ENCODE data around the gene ACTN1. TPM values are rescaled to one million over a fixed set of nuclear protein-coding genes. Genes with fewer than 3 reads are reported as not detected.

The ACTN1 gene
- total and polyA plus RNA-seq, 10 of the 15 experiments (the other 5 are each of a cell fraction or from before 2014, with no cell fraction given): 0.14 to 39.4 (median 2.6) TPM

DNA sequence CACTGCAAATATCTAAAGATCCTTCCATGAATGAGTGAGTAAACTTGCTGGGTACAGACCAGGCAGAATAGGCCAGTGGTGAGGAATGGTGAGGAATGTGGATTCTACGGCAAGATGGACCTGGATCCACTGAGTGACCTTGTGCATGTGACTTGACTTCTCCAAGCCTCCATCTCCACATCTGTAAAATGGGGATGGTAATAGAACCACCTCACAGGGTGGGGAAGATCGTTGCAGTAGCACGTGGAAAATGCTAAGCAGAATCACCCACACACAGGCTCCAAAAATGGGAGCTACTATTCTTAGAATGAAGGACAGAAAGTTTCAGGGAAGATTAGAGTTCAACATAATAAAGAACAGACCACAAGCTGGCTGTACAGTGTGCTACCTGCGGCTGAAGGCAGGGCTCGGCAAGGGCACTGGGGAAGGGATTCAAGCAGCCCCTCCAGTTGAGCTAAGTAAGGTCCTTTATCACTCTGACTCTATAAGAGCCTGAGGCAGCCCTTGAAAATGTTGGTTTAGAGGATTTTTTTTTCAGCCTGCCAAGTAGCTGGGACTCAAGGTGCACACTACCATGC is 47.5 kb downstream of the ACTN1 start:
- H3K4me2 ChIP-seq (ENCODE audit: control insufficient read depth, insufficient read depth): no peak overlapping the region
- ChIA-PET CTCF (interaction anchor here (0.8 kb wide), 1 partner anchor 11 kb away, joined by 6 read pairs; no protein-coding TSS in a partner anchor), POLR2A (interaction anchor here (0.6 kb wide), 2 partner anchors 550 to 933 kb away, joined by 5 to 6 read pairs; no protein-coding TSS in a partner anchor), SMC1A (ENCODE audit: uncharacterized antibody, unreplicated experiment) (no interaction called here), RAD21 (ENCODE audit: unreplicated experiment) (no interaction called here)
- H4K20me1 ChIP-seq (ENCODE audit: control insufficient read depth, insufficient read depth): no peaks in the 10 kb centered on the region
- no peak overlapping the region for H3K27ac ChIP-seq (ENCODE audit: control insufficient read depth, insufficient read depth)
- TF ChIP-seq CHD4 (IDR thresholded peaks at IDR 0.05) (no peak), FOXM1 (IDR thresholded peaks at IDR 0.05; ENCODE audit: low read depth, low read length) (no peak), IRF4 (IDR thresholded peaks at IDR 0.05; ENCODE audit: low read depth, low read length) (no peak), WRNIP1 (IDR thresholded peaks at IDR 0.05; ENCODE audit: borderline replicate concordance, low read depth, low read length) (no peak), HDGF (IDR thresholded peaks at IDR 0.05) (no peak), MEF2A (IDR thresholded peaks at IDR 0.05; ENCODE audit: insufficient read depth, low read depth, low read length) (no peak), STAT3 (IDR thresholded peaks at IDR 0.05; ENCODE audit: low read depth, low read length) (no peak), SMC3 (IDR thresholded peaks at IDR 0.05; ENCODE audit: borderline replicate concordance, low read length) (no peak), JUNB (IDR thresholded peaks at IDR 0.05) (no peak)
- TF ChIP-seq, protein P1, sequence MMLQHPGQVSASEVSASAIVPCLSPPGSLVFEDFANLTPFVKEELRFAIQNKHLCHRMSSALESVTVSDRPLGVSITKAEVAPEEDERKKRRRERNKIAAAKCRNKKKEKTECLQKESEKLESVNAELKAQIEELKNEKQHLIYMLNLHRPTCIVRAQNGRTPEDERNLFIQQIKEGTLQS (IDR thresholded peaks at IDR 0.05; ENCODE audit: borderline replicate concordance, extremely low read depth, low read depth, low read length): no peak
- TF ChIP-seq, protein P2, sequence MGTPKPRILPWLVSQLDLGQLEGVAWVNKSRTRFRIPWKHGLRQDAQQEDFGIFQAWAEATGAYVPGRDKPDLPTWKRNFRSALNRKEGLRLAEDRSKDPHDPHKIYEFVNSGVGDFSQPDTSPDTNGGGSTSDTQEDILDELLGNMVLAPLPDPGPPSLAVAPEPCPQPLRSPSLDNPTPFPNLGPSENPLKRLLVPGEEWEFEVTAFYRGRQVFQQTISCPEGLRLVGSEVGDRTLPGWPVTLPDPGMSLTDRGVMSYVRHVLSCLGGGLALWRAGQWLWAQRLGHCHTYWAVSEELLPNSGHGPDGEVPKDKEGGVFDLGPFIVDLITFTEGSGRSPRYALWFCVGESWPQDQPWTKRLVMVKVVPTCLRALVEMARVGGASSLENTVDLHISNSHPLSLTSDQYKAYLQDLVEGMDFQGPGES (IDR thresholded peaks at IDR 0.05): no peak
- BruUV-seq (replicated peaks): no TSS peak
- H3K9ac ChIP-seq (ENCODE audit: control insufficient read depth, insufficient read depth, low read length): no peak overlapping the region
- H3K79me2 ChIP-seq (ENCODE audit: control insufficient read depth, insufficient read depth, low read length): no peaks in the 10 kb centered on the region
- no peaks in the 10 kb centered on the region for H3K4me1 ChIP-seq (ENCODE audit: control insufficient read depth, insufficient read depth, low read length)
- ATAC-seq: no peak
- peaks cover under 1% of the 10 kb centered on the region; the same call in 2 of the 3 replicates for H3K9me3 ChIP-seq (replicated peaks; ENCODE audit: control insufficient read depth, insufficient read depth, low read length)
- H3K36me3 ChIP-seq (ENCODE audit: control insufficient read depth in 2 of 2, insufficient read depth in 2 of 2, low read length in 1 of 2): no peaks in the 10 kb centered on the region
- intact Hi-C loops (cut with micrococcal nuclease; ENCODE audit: unreplicated experiment) (no loop called here), in situ Hi-C loops (cut with MboI) (no loop called here)
- H2AFZ ChIP-seq (ENCODE audit: control insufficient read depth, low read depth, low read length): no peak overlapping the region
- no peak for DNase-seq (ENCODE audit: low read depth, low spot score)
- FAIRE-seq: no peak
- no peaks in the 10 kb centered on the region for H3K27me3 ChIP-seq (replicated peaks in 1 of 2; ENCODE audit: control insufficient read depth in 2 of 2, insufficient read depth in 2 of 2, low read length in 1 of 2)
- H3K4me3 ChIP-seq: no peak overlapping the region
- WGBS (ENCODE audit: insufficient coverage, insufficient replicate concordance, low lambda C conversion rate, missing lambda C conversion rate): 32% methylated on average over 5 of the region's 5 CpGs

Data from GM12878 (cell line).